NCI-H345 (cell line): Measurements from ENCODE around the gene DIRAS3.
"Not testable (repeated sequence)": the region's sequence is repeated elsewhere in the genome, so short reads cannot be mapped to it uniquely, and the experiment has no call there.

ENCODE experiments used
- DNase-seq: peaks from one replicate; lab custom pipeline; 2025; lab: John Stamatoyannopoulos, UW

The DIRAS3 gene

GRCh38 chr1:68024635-68025338 lies 25.6 kb downstream of the DIRAS3 start:
- no peak for DNase-seq

GRCh38 chr1:68016381-68016780 lies 34.0 kb downstream of the DIRAS3 start:
- no peak for DNase-seq

GRCh38 chr1:68015971-68016370 lies 34.5 kb downstream of the DIRAS3 start:
- DNase-seq: no peak

GRCh38 chr1:68015369-68015768 lies 35.1 kb downstream of the DIRAS3 start:
- DNase-seq: no peak

GRCh38 chr1:68013351-68013750 lies 37.1 kb downstream of the DIRAS3 start:
- DNase-seq: no peak

GRCh38 chr1:68011657-68012375 lies 38.6 kb downstream of the DIRAS3 start:
- no peak for DNase-seq

- DNase-seq: no peak
Observed at GRCh38 chr1:68010543-68010942, 39.9 kb downstream of the DIRAS3 start.

GRCh38 chr1:68010090-68010489 lies 40.3 kb downstream of the DIRAS3 start:
- peak; percentile 9 for DNase-seq

- not testable (repeated sequence) for DNase-seq
Observed at GRCh38 chr1:68003626-68004025, 46.8 kb downstream of the DIRAS3 start.

GRCh38 chr1:68000191-68000590 lies 50.2 kb downstream of the DIRAS3 start:
- DNase-seq: no peak

- DNase-seq: no peak
Observed at GRCh38 chr1:67997746-67998145, 52.7 kb downstream of the DIRAS3 start.
